Measurements from ENCODE around the gene BRIP1. TPM values are rescaled to one million over a fixed set of nuclear protein-coding genes. Genes with fewer than 3 reads are reported as not detected.

The BRIP1 gene
- total RNA-seq, 1 experiment from 2014 or later, result 30.2 TPM

DNA sequence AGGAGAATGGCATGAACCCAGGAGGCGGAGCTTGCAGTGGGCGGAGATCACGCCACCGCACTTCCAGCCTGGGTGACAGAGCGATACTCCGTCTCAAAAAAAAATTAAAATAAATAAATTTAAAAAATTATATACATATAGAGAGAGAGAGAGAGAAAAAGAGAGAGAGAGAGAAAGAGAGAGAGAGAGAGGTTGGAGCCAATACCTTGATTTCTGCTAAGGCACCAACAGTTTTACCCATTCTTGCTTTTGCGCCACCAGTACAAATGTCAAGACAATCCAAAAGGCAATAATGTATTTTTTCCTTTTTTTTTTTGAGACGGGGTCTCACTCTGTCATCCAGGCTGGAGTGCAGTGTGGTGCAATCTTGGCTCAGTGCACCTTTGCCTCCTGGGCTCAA is 17.2 kb downstream of the BRIP1 start:
- peaks cover 32% of the 10 kb centered on the region for H3K36me3 ChIP-seq (ENCODE audit: insufficient read depth, low read length, poor library complexity, severe bottlenecking)

DNA sequence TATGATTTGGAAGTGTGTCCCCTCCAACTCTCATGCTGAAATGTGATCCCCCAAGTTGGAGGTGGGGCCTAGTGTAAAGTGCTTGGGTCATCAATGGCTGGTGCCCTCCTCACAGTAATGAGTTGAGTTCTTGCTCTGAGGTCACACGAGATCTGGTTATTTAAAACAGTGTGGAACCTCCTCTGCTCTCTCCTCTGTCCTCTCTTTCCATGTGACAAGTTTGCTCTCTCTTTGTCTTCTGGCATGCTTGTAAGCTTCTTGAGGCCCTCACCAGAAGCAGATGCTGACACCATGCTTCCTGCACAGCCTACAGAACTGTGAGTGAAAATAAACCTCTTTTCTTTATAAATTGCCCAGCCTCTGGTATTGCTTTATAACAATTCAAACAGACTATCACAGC is 19.9 kb downstream of the BRIP1 start:
- peaks cover 32% of the 10 kb centered on the region for H3K36me3 ChIP-seq (ENCODE audit: insufficient read depth, low read length, poor library complexity, severe bottlenecking)

More for the DNA sequence above, 17.2 kb downstream of the BRIP1 start:
- no peaks in the 10 kb centered on the region for H3K27me3 ChIP-seq (replicated peaks; ENCODE audit: insufficient read depth, low read depth, low read length, poor library complexity)
- CTCF ChIA-PET, result no interaction called here
- POLR2A ChIA-PET (ENCODE audit: low non-redundant PET), result no interaction called here
- TF ChIP-seq CTCF (conservative IDR thresholded peaks at IDR 0.05; ENCODE audit: low read depth, low read length) (no peak), EZH2 (IDR thresholded peaks at IDR 0.05; ENCODE audit: borderline replicate concordance, low read depth, low read length, poor library complexity, severe bottlenecking) (no peak)
- no peaks in the 10 kb centered on the region for H3K9me3 ChIP-seq (ENCODE audit: low read depth, low read length, poor library complexity, severe bottlenecking)
- no peak overlapping the region for H3K27ac ChIP-seq (ENCODE audit: low read depth, low read length, poor library complexity, severe bottlenecking)
- BruUV-seq (replicated peaks), result no TSS peak
- intact Hi-C loops (cut with micrococcal nuclease; ENCODE audit: unreplicated experiment), result no loop called here
- no peak overlapping the region for H3K4me3 ChIP-seq (ENCODE audit: low read depth, low read length, poor library complexity, severe bottlenecking)
- DNase-seq (ENCODE audit: low spot score), result no peak
- H3K4me1 ChIP-seq (ENCODE audit: insufficient read depth, low read length, poor library complexity, severe bottlenecking), result no peaks in the 10 kb centered on the region

DNA sequence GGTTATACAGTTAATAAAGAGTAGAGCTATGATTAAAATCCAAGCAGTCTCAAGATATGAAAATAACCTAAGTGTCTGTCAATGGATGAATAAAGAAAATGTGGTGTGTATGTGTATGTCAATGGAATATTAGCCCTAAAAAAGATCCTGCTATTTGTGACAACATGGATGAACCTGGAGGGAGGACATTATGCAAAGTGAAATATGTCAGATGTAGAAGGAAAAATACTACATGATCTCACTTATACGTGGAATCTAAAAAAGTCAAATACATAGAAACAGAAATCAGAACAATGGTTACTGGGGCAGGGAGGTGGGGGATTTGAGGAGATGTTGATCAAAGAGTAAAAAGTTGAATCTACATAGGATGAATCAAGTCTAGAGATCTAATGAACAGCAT is 20.4 kb downstream of the BRIP1 start:
- Histone ChIP-seq H3K36me3 (ENCODE audit: insufficient read depth, low read length, poor library complexity, severe bottlenecking) (peaks cover 32% of the 10 kb centered on the region), H3K4me1 (ENCODE audit: insufficient read depth, low read length, poor library complexity, severe bottlenecking) (no peaks in the 10 kb centered on the region), H3K27ac (ENCODE audit: low read depth, low read length, poor library complexity, severe bottlenecking) (no peak overlapping the region), H3K27me3 (replicated peaks; ENCODE audit: insufficient read depth, low read depth, low read length, poor library complexity) (no peaks in the 10 kb centered on the region), H3K4me3 (ENCODE audit: low read depth, low read length, poor library complexity, severe bottlenecking) (no peak overlapping the region), H3K9me3 (ENCODE audit: low read depth, low read length, poor library complexity, severe bottlenecking) (no peaks in the 10 kb centered on the region)
- ChIA-PET POLR2A (ENCODE audit: low non-redundant PET) (no interaction called here), CTCF (no interaction called here)
- intact Hi-C loops (cut with micrococcal nuclease; ENCODE audit: unreplicated experiment), result no loop called here
- no peak for TF ChIP-seq CTCF (conservative IDR thresholded peaks at IDR 0.05; ENCODE audit: low read depth, low read length)
- TF ChIP-seq EZH2 (IDR thresholded peaks at IDR 0.05; ENCODE audit: borderline replicate concordance, low read depth, low read length, poor library complexity, severe bottlenecking), result no peak
- no peak for DNase-seq (ENCODE audit: low spot score)
- BruUV-seq (replicated peaks), result no TSS peak

More for the DNA sequence above, 19.9 kb downstream of the BRIP1 start:
- Histone ChIP-seq H3K27me3 (replicated peaks; ENCODE audit: insufficient read depth, low read depth, low read length, poor library complexity) (no peaks in the 10 kb centered on the region), H3K4me3 (ENCODE audit: low read depth, low read length, poor library complexity, severe bottlenecking) (no peak overlapping the region), H3K4me1 (ENCODE audit: insufficient read depth, low read length, poor library complexity, severe bottlenecking) (no peaks in the 10 kb centered on the region), H3K27ac (ENCODE audit: low read depth, low read length, poor library complexity, severe bottlenecking) (no peak overlapping the region), H3K9me3 (ENCODE audit: low read depth, low read length, poor library complexity, severe bottlenecking) (no peaks in the 10 kb centered on the region)
- CTCF ChIA-PET, result no interaction called here
- POLR2A ChIA-PET (ENCODE audit: low non-redundant PET), result no interaction called here
- intact Hi-C loops (cut with micrococcal nuclease; ENCODE audit: unreplicated experiment), result no loop called here
- no TSS peak for BruUV-seq (replicated peaks)
- no peak for DNase-seq (ENCODE audit: low spot score)
- no peak for TF ChIP-seq EZH2 (IDR thresholded peaks at IDR 0.05; ENCODE audit: borderline replicate concordance, low read depth, low read length, poor library complexity, severe bottlenecking)
- no peak for TF ChIP-seq CTCF (conservative IDR thresholded peaks at IDR 0.05; ENCODE audit: low read depth, low read length)

Measured in A673 (cell line).